Measurements from ENCODE around the gene CD200R1. TPM values are rescaled to one million over a fixed set of nuclear protein-coding genes. Genes with fewer than 3 reads are reported as not detected.
"Not testable (repeated sequence)": the region's sequence is repeated elsewhere in the genome, so short reads cannot be mapped to it uniquely, and the experiment has no call there.

The CD200R1 gene
- total RNA-seq, 1 donor from 2014 or later: 3.8 TPM

DNA sequence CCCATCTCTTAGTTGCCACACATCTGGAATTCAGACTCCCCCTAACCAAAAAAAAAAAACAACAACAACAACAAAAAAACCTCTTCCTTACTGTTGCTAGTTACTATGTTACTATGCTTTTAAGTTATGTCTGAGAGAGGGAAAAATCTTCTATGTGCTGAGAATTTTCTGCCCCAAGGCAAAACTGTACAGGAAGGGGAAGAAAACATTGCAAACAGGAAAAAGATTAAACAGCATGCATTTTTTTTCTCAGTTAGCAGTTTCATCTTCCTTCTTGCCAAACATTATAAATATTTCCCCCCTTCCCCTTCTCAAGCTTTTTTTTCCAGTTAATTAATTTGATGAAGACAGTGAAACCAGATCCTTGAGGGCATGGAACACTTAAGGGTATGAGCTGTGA, 1.1 kb upstream of the CD200R1 start:
- no peak for DNase-seq (ENCODE audit: low spot score)

- DNase-seq (ENCODE audit: low spot score): no peak
These were observed 755 bp downstream of the CD200R1 start for GRCh38 chr3:112974178-112974517.

GRCh38 chr3:112973325-112974177, 1.4 kb downstream of the CD200R1 start:
- no peak for DNase-seq (ENCODE audit: low spot score)

DNA sequence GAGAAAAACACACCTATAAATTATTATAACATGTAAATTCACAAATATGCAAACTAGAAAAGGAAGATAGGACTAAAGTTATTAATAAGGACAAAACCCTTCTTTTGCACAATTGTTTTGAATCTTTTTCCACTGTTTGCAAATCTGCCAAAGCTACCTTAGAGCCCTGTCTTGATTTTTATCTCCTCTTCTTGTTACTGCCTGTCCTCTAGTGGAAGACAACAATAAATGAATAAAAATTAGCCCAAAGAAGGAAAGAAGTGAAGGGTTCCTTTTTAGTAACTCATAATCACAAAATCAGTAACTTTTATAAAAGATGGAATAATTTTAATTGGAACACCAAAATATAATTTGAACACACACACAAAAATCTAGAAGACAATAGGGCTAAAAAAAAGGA, 2.7 kb downstream of the CD200R1 start:
- DNase-seq (ENCODE audit: low spot score): no peak

GRCh38 chr3:112967828-112968227, 7.1 kb downstream of the CD200R1 start:
- no peak for DNase-seq (ENCODE audit: low spot score)

DNA sequence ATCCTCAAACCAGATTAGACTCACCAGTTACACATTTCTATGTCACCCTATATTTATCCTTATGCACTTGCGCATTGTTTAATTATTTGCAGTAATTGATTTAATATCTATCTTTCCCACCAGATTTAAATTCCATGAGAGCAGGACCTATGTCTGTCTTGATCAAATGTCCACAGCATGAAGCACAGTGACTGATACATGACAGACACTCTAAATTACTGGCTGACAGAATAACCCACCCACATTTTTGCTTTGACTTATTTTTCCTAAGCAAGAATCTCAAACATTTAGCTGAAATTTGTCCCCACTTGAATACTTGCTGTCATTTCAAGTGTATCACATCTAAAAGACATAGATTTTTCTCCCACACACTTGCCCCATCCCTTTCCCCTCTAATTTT, 7.5 kb downstream of the CD200R1 start:
- no peak for DNase-seq (ENCODE audit: low spot score)

DNA sequence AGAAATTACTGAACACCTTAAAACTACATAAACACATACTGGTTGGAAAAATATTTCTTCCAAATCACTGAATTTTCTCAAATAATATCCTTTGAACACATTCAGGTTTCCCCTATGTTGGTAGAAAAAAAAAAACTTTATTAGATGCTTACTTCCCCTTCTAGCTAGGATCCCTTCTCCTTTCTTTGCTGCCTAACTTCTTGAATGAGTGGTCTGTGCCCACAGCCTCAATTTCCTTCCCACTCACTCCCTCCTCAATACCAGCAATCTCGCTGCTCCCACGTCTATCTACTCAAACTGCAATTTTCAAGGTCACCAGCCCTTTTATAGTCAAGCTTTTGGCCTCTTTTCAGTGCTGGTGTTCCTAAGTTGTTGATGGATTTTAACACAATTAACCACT, 8.3 kb downstream of the CD200R1 start:
- no peak for DNase-seq (ENCODE audit: low spot score)

DNA sequence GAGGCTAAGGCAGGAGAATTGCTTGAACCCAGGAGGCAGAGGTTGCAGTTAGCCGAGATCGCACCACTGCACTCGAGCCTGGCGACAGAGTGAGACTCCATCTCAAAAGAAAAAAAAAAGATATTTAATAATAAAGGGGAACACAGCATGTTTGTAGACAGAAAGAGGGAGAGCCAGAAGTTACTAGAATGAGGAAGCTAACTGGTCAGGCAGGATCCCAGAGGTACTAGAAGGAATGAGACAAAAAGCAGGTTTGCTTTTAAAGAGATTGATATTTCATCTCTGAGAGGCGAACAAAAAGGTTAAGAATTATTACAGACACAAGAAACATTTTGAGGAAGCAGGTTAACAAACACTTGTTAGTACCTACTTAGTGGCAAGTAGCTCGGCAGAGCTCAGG, 9.2 kb downstream of the CD200R1 start:
- DNase-seq (ENCODE audit: low spot score): no peak

DNA sequence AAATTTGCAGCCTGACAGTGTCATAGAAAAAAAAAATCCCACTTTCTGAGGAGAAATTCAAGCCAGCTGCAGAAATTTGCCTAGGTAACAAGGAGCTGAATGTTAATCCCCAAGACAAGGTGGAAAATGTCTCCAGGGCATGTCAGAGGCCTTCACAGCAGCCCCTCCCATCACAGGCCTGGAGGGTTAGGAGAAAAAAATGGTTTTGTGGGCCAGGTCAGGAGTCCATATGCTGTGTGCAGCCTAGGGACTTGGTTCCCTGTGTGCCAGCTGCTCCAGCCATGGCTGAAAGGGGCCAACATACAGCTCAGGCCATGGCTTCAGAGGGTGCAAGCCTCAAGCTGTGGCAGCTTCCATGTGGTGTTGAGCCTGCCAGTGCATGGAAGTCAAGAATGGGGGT, 11.2 kb downstream of the CD200R1 start:
- DNase-seq (ENCODE audit: low spot score): no peak

GRCh38 chr3:112958811-112959560, 15.9 kb downstream of the CD200R1 start:
- no peak for DNase-seq (ENCODE audit: low spot score)

DNA sequence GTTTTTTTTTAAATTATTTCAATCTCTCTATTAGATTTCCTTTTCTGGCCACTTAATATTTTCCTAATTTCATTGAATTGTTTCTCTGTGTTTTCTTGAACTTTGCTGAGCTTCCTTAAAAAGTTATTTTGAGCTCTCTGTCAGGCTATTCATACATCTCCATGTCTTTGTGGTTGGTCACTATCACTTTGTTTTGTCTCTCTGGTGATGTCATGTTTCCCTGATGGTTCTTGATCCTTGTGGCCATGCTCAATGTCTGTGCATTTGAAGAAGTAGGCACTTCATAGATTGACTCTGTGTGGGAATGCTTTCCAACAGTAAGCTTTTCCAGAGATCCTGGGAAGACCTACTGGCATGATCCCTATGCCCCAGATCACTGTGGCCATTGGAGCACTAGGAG, 18.6 kb downstream of the CD200R1 start:
- no peak for DNase-seq (ENCODE audit: low spot score)

GRCh38 chr3:112948346-112948838, 26.5 kb downstream of the CD200R1 start:
- no peak for DNase-seq (ENCODE audit: low spot score)

DNA sequence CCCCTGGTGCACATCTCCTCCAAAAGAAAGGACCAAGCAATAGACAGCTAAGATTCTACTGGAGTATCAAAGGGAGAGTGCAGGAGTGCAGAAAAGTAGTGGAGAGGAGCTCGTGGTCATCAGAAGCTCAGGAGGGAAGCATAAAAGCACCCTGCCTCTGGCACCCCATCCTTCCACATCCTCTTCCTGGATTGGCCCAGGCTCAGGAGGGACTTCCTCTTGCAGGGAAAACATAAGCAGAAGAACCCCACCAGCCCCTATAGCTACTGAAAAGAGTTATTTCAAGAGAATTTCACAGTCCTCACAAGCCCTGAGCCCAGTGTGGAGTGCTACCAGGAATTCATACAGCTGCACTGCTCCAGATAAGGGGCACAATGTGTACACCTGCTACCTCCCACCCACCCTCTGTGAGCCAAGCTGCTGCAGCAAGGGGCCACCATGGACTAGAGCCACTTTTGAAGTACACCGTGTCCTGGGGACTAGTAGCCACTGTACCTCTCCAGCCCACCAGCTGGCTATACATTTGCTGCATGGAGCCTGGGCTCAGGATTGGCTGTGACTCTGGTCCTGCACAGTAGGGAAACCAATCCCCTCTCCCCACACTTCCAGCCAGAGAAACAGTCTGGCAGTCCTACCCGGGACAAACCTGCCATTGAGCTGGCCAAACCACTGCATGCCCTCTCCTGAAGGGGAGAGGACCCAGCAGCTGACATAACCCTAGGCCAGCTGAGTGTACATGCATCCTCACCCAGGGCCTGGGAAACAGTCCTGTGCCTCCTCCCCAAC, 43.0 kb downstream of the CD200R1 start:
- DNase-seq (ENCODE audit: low spot score): peak; percentile 74

GRCh38 chr3:112930771-112931170, 44.1 kb downstream of the CD200R1 start:
- DNase-seq (ENCODE audit: low spot score): no peak

- no peak for DNase-seq (ENCODE audit: low spot score)
These were observed 48.9 kb downstream of the CD200R1 start for GRCh38 chr3:112925969-112926368.

GRCh38 chr3:112925560-112925959, 49.3 kb downstream of the CD200R1 start:
- DNase-seq (ENCODE audit: low spot score): no peak

- not testable (repeated sequence) for DNase-seq (ENCODE audit: low spot score)
These were observed 55.4 kb downstream of the CD200R1 start for GRCh38 chr3:112919541-112919940.

GRCh38 chr3:112908252-112908651, 66.7 kb downstream of the CD200R1 start:
- no peak for DNase-seq (ENCODE audit: low spot score)

- DNase-seq (ENCODE audit: low spot score): no peak
These were observed 70.1 kb downstream of the CD200R1 start for GRCh38 chr3:112904786-112905185.

GRCh38 chr3:112900113-112900512, 74.8 kb downstream of the CD200R1 start:
- no peak for DNase-seq (ENCODE audit: low spot score)

GRCh38 chr3:112897791-112898190, 77.1 kb downstream of the CD200R1 start:
- no peak for DNase-seq (ENCODE audit: low spot score)

- no peak for DNase-seq (ENCODE audit: low spot score)
These were observed 80.6 kb downstream of the CD200R1 start for GRCh38 chr3:112894258-112894657.
